ENCODE measurements around the gene RPA3. TPM values are rescaled to one million over a fixed set of nuclear protein-coding genes. Genes with fewer than 3 reads are reported as not detected.

RPA3 gene
- total RNA-seq, 1 experiment from 2014 or later, result 87.5 TPM

DNA sequence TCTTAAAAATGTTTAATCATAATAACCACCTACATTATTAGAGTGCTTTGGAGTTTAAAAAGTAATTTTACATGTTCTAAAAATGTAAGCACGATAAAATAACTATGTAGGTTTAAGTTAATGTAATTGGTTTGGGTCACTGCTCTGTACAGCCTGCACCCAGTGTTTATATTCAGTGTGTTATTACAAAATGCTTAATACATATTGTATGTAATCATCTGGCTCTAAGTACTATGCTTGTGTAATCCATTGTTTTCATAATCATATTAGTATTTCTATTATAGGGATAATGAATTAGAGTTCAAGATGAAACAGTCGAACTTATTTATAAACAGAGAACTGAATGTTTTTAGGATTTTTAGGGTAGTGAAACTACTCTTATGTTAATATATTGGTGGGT lies 13.1 kb downstream of the RPA3 start:
- no peak overlapping the region for H3K27ac ChIP-seq (ENCODE audit: low read depth, low read length)

More for the DNA sequence above, 13.1 kb downstream of the RPA3 start:
- Histone ChIP-seq H3K27me3 (ENCODE audit: insufficient read depth, low read length) (no peaks in the 10 kb centered on the region), H4K20me1 (ENCODE audit: insufficient read depth) (no peaks in the 10 kb centered on the region), H3K4me2 (ENCODE audit: low read length) (no peak overlapping the region), H3K79me2 (ENCODE audit: insufficient read depth, low read length) (no peaks in the 10 kb centered on the region), H3K36me3 (ENCODE audit: control insufficient read depth in 1 of 2, insufficient read depth in 2 of 2, low read length in 2 of 2) (no peaks in the 10 kb centered on the region), H3K9me2 (ENCODE audit: insufficient read depth) (no peaks in the 10 kb centered on the region), H3K4me1 (ENCODE audit: control insufficient read depth in 1 of 2, insufficient read depth in 2 of 2, low read length in 2 of 2) (no peaks in the 10 kb centered on the region), H3K9me3 (ENCODE audit: control insufficient read depth in 1 of 2, insufficient read depth in 1 of 2, low read depth in 1 of 2, low read length in 2 of 2) (no peaks in the 10 kb centered on the region), H2AFZ (ENCODE audit: low read depth, low read length, poor library complexity, severe bottlenecking) (no peak overlapping the region), H3K4me3 (replicated peaks in 1 of 2; ENCODE audit: low read depth in 1 of 2, low read length in 2 of 2) (no peak overlapping the region), H3K9ac (ENCODE audit: low read length) (no peak overlapping the region)
- no peak for DNase-seq (ENCODE audit: low read depth, low spot score)
- TF ChIP-seq TCF7L2 (IDR thresholded peaks at IDR 0.05; ENCODE audit: borderline replicate concordance, extremely low read depth, insufficient read depth, insufficient read length) (no peak), RAD21 (IDR thresholded peaks at IDR 0.05; ENCODE audit: low read depth) (no peak), YY1 (IDR thresholded peaks at IDR 0.05; ENCODE audit: extremely low read depth, insufficient replicate concordance, low read depth, low read length) (no peak), POLR2A (IDR thresholded peaks at IDR 0.05; ENCODE audit: borderline replicate concordance, extremely low read depth, insufficient read depth, insufficient read length) (no peak), POLR2AphosphoS5 (IDR thresholded peaks at IDR 0.05; ENCODE audit: low read depth, low read length) (no peak), EZH2 (IDR thresholded peaks at IDR 0.05) (no peak), CBX3 (IDR thresholded peaks at IDR 0.05; ENCODE audit: low read depth) (no peak), EGR1 (IDR thresholded peaks at IDR 0.05; ENCODE audit: low read depth) (no peak), CEBPB (IDR thresholded peaks at IDR 0.05; ENCODE audit: low read depth) (no peak), SP1 (IDR thresholded peaks at IDR 0.05; ENCODE audit: low read depth) (no peak)
- TF ChIP-seq, protein P1, sequence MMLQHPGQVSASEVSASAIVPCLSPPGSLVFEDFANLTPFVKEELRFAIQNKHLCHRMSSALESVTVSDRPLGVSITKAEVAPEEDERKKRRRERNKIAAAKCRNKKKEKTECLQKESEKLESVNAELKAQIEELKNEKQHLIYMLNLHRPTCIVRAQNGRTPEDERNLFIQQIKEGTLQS (IDR thresholded peaks at IDR 0.05), result no peak
- TF ChIP-seq, protein P2, sequence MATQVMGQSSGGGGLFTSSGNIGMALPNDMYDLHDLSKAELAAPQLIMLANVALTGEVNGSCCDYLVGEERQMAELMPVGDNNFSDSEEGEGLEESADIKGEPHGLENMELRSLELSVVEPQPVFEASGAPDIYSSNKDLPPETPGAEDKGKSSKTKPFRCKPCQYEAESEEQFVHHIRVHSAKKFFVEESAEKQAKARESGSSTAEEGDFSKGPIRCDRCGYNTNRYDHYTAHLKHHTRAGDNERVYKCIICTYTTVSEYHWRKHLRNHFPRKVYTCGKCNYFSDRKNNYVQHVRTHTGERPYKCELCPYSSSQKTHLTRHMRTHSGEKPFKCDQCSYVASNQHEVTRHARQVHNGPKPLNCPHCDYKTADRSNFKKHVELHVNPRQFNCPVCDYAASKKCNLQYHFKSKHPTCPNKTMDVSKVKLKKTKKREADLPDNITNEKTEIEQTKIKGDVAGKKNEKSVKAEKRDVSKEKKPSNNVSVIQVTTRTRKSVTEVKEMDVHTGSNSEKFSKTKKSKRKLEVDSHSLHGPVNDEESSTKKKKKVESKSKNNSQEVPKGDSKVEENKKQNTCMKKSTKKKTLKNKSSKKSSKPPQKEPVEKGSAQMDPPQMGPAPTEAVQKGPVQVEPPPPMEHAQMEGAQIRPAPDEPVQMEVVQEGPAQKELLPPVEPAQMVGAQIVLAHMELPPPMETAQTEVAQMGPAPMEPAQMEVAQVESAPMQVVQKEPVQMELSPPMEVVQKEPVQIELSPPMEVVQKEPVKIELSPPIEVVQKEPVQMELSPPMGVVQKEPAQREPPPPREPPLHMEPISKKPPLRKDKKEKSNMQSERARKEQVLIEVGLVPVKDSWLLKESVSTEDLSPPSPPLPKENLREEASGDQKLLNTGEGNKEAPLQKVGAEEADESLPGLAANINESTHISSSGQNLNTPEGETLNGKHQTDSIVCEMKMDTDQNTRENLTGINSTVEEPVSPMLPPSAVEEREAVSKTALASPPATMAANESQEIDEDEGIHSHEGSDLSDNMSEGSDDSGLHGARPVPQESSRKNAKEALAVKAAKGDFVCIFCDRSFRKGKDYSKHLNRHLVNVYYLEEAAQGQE (IDR thresholded peaks at IDR 0.05; ENCODE audit: low read depth), result no peak
- TF ChIP-seq, protein P3, sequence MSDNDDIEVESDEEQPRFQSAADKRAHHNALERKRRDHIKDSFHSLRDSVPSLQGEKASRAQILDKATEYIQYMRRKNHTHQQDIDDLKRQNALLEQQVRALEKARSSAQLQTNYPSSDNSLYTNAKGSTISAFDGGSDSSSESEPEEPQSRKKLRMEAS (IDR thresholded peaks at IDR 0.05), result no peak
- no peak for ATAC-seq
- CTCF ChIA-PET, result no interaction called here
- POLR2A ChIA-PET, result no interaction called here
- intact Hi-C loops (cut with micrococcal nuclease), result no loop called here
- RAD21 ChIA-PET (ENCODE audit: low non-redundant PET in 1 of 2, low total read pairs in 2 of 2, uncharacterized antibody in 2 of 2, unreplicated experiment in 2 of 2), result no interaction called here
- no TSS peak for BruUV-seq (replicated peaks)

Measured in HCT116 (cell line).